Middle frontal gyrus (tissue), 1 donor: Measurements from ENCODE around the gene HS1BP3.

Source experiments
- DNase-seq: peaks from one replicate; pipeline ENCODE4 v3.0.0-alpha.2; 2015; ENCODE audit warnings: low spot score; ENCODE audit errors: extremely low spot score

The HS1BP3 gene

GRCh38 chr2:20630967-20631366, 19.9 kb downstream of the HS1BP3 start:
- DNase-seq, result no peak

- DNase-seq, result no peak
Observed at GRCh38 chr2:20629581-20630171, 21.2 kb downstream of the HS1BP3 start.

GRCh38 chr2:20629181-20629580, 21.7 kb downstream of the HS1BP3 start:
- DNase-seq, result no peak

GRCh38 chr2:20627712-20628380, 23.1 kb downstream of the HS1BP3 start:
- no peak for DNase-seq

- DNase-seq, result no peak
Observed at GRCh38 chr2:20626698-20627513, 24.0 kb downstream of the HS1BP3 start.

- DNase-seq, result no peak
Observed at GRCh38 chr2:20626392-20626697, 24.6 kb downstream of the HS1BP3 start.

- no peak for DNase-seq
Observed at GRCh38 chr2:20625491-20626391, 25.2 kb downstream of the HS1BP3 start.

GRCh38 chr2:20624884-20625485, 25.9 kb downstream of the HS1BP3 start:
- no peak for DNase-seq

GRCh38 chr2:20624156-20624883, 26.6 kb downstream of the HS1BP3 start:
- DNase-seq, result no peak

- no peak for DNase-seq
Observed at GRCh38 chr2:20623741-20624155, 27.1 kb downstream of the HS1BP3 start.

GRCh38 chr2:20623241-20623640, 27.7 kb downstream of the HS1BP3 start:
- no peak for DNase-seq

- DNase-seq, result no peak
Observed at GRCh38 chr2:20622731-20623130, 28.2 kb downstream of the HS1BP3 start.

GRCh38 chr2:20622296-20622686, 28.6 kb downstream of the HS1BP3 start:
- no peak for DNase-seq

GRCh38 chr2:20621366-20622295, 29.3 kb downstream of the HS1BP3 start:
- DNase-seq, result no peak

GRCh38 chr2:20620696-20621365, 30.1 kb downstream of the HS1BP3 start:
- no peak for DNase-seq

- DNase-seq, result no peak
Observed at GRCh38 chr2:20620271-20620681, 30.6 kb downstream of the HS1BP3 start.

- DNase-seq, result no peak
Observed at GRCh38 chr2:20619624-20620024, 31.3 kb downstream of the HS1BP3 start.

GRCh38 chr2:20618886-20619521, 31.9 kb downstream of the HS1BP3 start:
- no peak for DNase-seq
